Liver (tissue), 9 donors: ENCODE results near the gene PPP1R3G. TPM values are rescaled to one million over a fixed set of nuclear protein-coding genes. Genes with fewer than 3 reads are reported as not detected.

ENCODE experiments used
- DNase-seq: peaks from one replicate; pipeline ENCODE4 v3.0.0-alpha.2; 2017; ENCODE audit warnings: low spot score
- H3K27ac ChIP-seq, 2 donors: one replicate each; pipeline ENCODE4 v1.7.0; 2013; ENCODE audit warnings: inconsistent platforms in 2 of 2, low read length in 2 of 2, control low read depth in 1 of 2, low read depth in 1 of 2, mild to moderate bottlenecking in 1 of 2
- H3K27me3 ChIP-seq, 4 donors: one replicate each; pipeline versions ENCODE4 v1.6.1 to v1.7.0; 2013; ENCODE audit warnings: low read length in 3 of 4, inconsistent platforms in 1 of 4, mild to moderate bottlenecking in 1 of 4, moderate library complexity in 1 of 4; ENCODE audit not compliant: control insufficient read depth in 4 of 4, insufficient read depth in 4 of 4
- H3K36me3 ChIP-seq, 4 donors: one replicate each; pipeline versions ENCODE4 v1.6.1 to v1.7.0; 2013; ENCODE audit warnings: low read length in 3 of 4, mild to moderate bottlenecking in 3 of 4, low read depth in 1 of 4, moderate library complexity in 1 of 4; ENCODE audit not compliant: control insufficient read depth in 4 of 4, insufficient read depth in 3 of 4
- H3K4me1 ChIP-seq, 4 donors: one replicate each; pipeline versions ENCODE4 v1.6.1 to v1.7.0; 2013; ENCODE audit warnings: low read length in 3 of 4, mild to moderate bottlenecking in 3 of 4, moderate library complexity in 1 of 4; ENCODE audit not compliant: control insufficient read depth in 4 of 4, insufficient read depth in 4 of 4
- H3K4me3 ChIP-seq, 3 donors: one replicate each; pipeline versions ENCODE4 v1.6.1 to v1.7.0; 2013; ENCODE audit warnings: low read length in 3 of 3, control low read depth in 1 of 3, low read depth in 1 of 3, mild to moderate bottlenecking in 1 of 3
- H3K9ac ChIP-seq, 2 donors: one replicate each; pipeline ENCODE4 v1.7.0; 2013; ENCODE audit warnings: low read length in 2 of 2, mild to moderate bottlenecking in 2 of 2, moderate library complexity in 2 of 2, control low read depth in 1 of 2, low read depth in 1 of 2
- H3K9me3 ChIP-seq, 4 donors: one replicate each; pipeline versions ENCODE4 v1.6.1 to v1.7.0; 2013; ENCODE audit warnings: low read length in 3 of 4; ENCODE audit not compliant: control insufficient read depth in 4 of 4
- ATF3 ChIP-seq: IDR thresholded peaks from 2 replicates; pipeline ENCODE4 v1.6.1; 2016; ENCODE audit warnings: antibody characterized with exemption
- EGR1 ChIP-seq, 2 donors: IDR thresholded peaks; 2 replicates each; pipeline ENCODE4 v1.6.1; 2016 to 2018; ENCODE audit warnings: antibody characterized with exemption in 2 of 2, low read depth in 2 of 2
- FOXA1 ChIP-seq: IDR thresholded peaks from 2 replicates; pipeline ENCODE4 v1.6.1; 2016; ENCODE audit warnings: antibody characterized with exemption
- FOXA2 ChIP-seq: IDR thresholded peaks from 2 replicates; pipeline ENCODE4 v1.6.1; 2016; ENCODE audit warnings: antibody characterized with exemption
- GABPA ChIP-seq, 2 donors: IDR thresholded peaks in 1 of 2; conservative IDR thresholded peaks in 1 of 2; 2 replicates each; pipeline ENCODE4 v1.6.1; 2016; ENCODE audit warnings: antibody characterized with exemption in 2 of 2, mild to moderate bottlenecking in 1 of 2, moderate library complexity in 1 of 2
- HNF4A ChIP-seq, 2 donors: conservative IDR thresholded peaks; 2 replicates each; pipeline ENCODE4 v1.6.1; 2016; ENCODE audit warnings: antibody characterized with exemption in 2 of 2, mild to moderate bottlenecking in 2 of 2
- HNF4G ChIP-seq: IDR thresholded peaks from 2 replicates; pipeline ENCODE4 v1.6.1; 2016; ENCODE audit warnings: antibody characterized with exemption
- JUND ChIP-seq, 2 donors: IDR thresholded peaks; 2 replicates each; pipeline ENCODE4 v1.6.1; 2016; ENCODE audit warnings: antibody characterized with exemption in 2 of 2
- MAX ChIP-seq: IDR thresholded peaks from 2 replicates; pipeline ENCODE4 v1.6.1; 2016; ENCODE audit warnings: antibody characterized with exemption
- NR2F2 ChIP-seq: IDR thresholded peaks from 2 replicates; pipeline ENCODE4 v1.6.1; 2016; ENCODE audit warnings: antibody characterized with exemption
- RAD21 ChIP-seq, 2 donors: IDR thresholded peaks; 2 replicates each; pipeline ENCODE4 v1.6.1; 2016; ENCODE audit warnings: antibody characterized with exemption in 2 of 2, mild to moderate bottlenecking in 2 of 2
- REST ChIP-seq: IDR thresholded peaks from 2 replicates; pipeline ENCODE4 v1.6.1; 2016; ENCODE audit warnings: antibody characterized with exemption, mild to moderate bottlenecking
- RXRA ChIP-seq, 2 donors: IDR thresholded peaks; 2 replicates each; pipeline ENCODE4 v1.6.1; 2017 to 2018; ENCODE audit warnings: antibody characterized with exemption in 2 of 2, mild to moderate bottlenecking in 1 of 2
- SP1 ChIP-seq: IDR thresholded peaks from 2 replicates; pipeline ENCODE4 v1.6.1; 2018; ENCODE audit warnings: antibody characterized with exemption, mild to moderate bottlenecking
- TAF1 ChIP-seq: conservative IDR thresholded peaks from 2 replicates; pipeline ENCODE4 v1.6.1; 2016; ENCODE audit warnings: antibody characterized with exemption, mild to moderate bottlenecking
- YY1 ChIP-seq: IDR thresholded peaks from 2 replicates; pipeline ENCODE4 v1.6.1; 2016; ENCODE audit warnings: antibody characterized with exemption, mild to moderate bottlenecking
- ZBTB33 ChIP-seq: IDR thresholded peaks from 2 replicates; pipeline ENCODE4 v1.6.1; 2016; ENCODE audit warnings: antibody characterized with exemption
- WGBS: extraction: QIAGEN DNeasy Blood & Tissue Kit; methylation state at CpG from one replicate; pipeline ENCODE4 v1.1.7; 2013; 5-methylcytosine and 5-hydroxymethylcytosine counted together
- polyA plus RNA-seq, 2 donors: library from polyadenylated mRNA; stranded (reverse) in 1 of 2; unstranded in 1 of 2; fragments of 200-250 nt in 1 of 2; fragments of >200 nt in 1 of 2; fragmentation: Nextera tagmentation in 1 of 2; extraction: Ambion mirVana in 1 of 2; gene quantifications; one replicate each; pipeline versions ENCODE4 v1.2.1 to v1.2.3, GENCODE V29; 2013 to 2015
- total RNA-seq, 2 donors: library from RNA; depleted of rRNA; stranded (reverse); fragments of >200 nt; gene quantifications; one replicate each; pipeline ENCODE4 v1.2.3, GENCODE V29; 2014
- donor health status: healthy.
- donor health status: healthy.
- donor health status: healthy.
- donor health status: healthy.
- donor health status: healthy.

The PPP1R3G gene
- total and polyA plus RNA-seq, 4 donors = 0.25 to 3.0 (median 0.47) TPM

GRCh38 chr6:5094327-5094726, 9.2 kb downstream of the PPP1R3G start:
- no peaks in the 10 kb centered on the region for H3K4me1 ChIP-seq
- H3K36me3 ChIP-seq = no peaks in the 10 kb centered on the region
- DNase-seq = no peak
- H3K9me3 ChIP-seq = no peaks in the 10 kb centered on the region
- H3K27ac ChIP-seq = no peak overlapping the region
- TF ChIP-seq EGR1 (IDR thresholded peaks at IDR 0.05; ENCODE audit: low read depth in 2 of 2) (no peak), JUND (IDR thresholded peaks at IDR 0.05) (no peak), HNF4G (no peak), FOXA1 (no peak), HNF4A (conservative IDR thresholded peaks at IDR 0.05) (no peak), MAX (no peak), YY1 (no peak), NR2F2 (no peak), SP1 (no peak), ZBTB33 (no peak), TAF1 (no peak), REST (no peak), RAD21 (IDR thresholded peaks at IDR 0.05) (no peak), GABPA (IDR thresholded peaks at IDR 0.05 in 1 of 2, conservative IDR thresholded peaks at IDR 0.05 in 1 of 2) (no peak), ATF3 (no peak), FOXA2 (no peak), RXRA (IDR thresholded peaks at IDR 0.05) (no peak)
- no peak overlapping the region for H3K9ac ChIP-seq
- no peaks in the 10 kb centered on the region for H3K27me3 ChIP-seq
- 86% methylated on average over 3 of the region's 3 CpGs for WGBS
- no peak overlapping the region for H3K4me3 ChIP-seq

- Histone ChIP-seq H3K4me3 (no peak overlapping the region), H3K27ac (no peak overlapping the region), H3K9me3 (no peaks in the 10 kb centered on the region), H3K4me1 (no peaks in the 10 kb centered on the region), H3K36me3 (no peaks in the 10 kb centered on the region), H3K9ac (no peak overlapping the region), H3K27me3 (no peaks in the 10 kb centered on the region)
- 94% methylated on average over 3 of the region's 3 CpGs for WGBS
- DNase-seq = no peak
- TF ChIP-seq ZBTB33 (no peak), TAF1 (no peak), YY1 (no peak), JUND (IDR thresholded peaks at IDR 0.05) (no peak)
Measured at GRCh38 chr6:5095236-5095635, 10.1 kb downstream of the PPP1R3G start.
